Liver (tissue), 3 donors: ENCODE data around the gene CDH4.

Experiments used
- ATF3 ChIP-seq: IDR thresholded peaks from 2 replicates; pipeline ENCODE4 v1.6.1; 2016; ENCODE audit warnings: antibody characterized with exemption
- EGR1 ChIP-seq, 2 donors: IDR thresholded peaks; 2 replicates each; pipeline ENCODE4 v1.6.1; 2016 to 2018; ENCODE audit warnings: antibody characterized with exemption in 2 of 2, low read depth in 2 of 2
- FOXA1 ChIP-seq: IDR thresholded peaks from 2 replicates; pipeline ENCODE4 v1.6.1; 2016; ENCODE audit warnings: antibody characterized with exemption
- GABPA ChIP-seq, 2 donors: IDR thresholded peaks in 1 of 2; conservative IDR thresholded peaks in 1 of 2; 2 replicates each; pipeline ENCODE4 v1.6.1; 2016; ENCODE audit warnings: antibody characterized with exemption in 2 of 2, mild to moderate bottlenecking in 1 of 2, moderate library complexity in 1 of 2
- JUND ChIP-seq, 2 donors: IDR thresholded peaks; 2 replicates each; pipeline ENCODE4 v1.6.1; 2016; ENCODE audit warnings: antibody characterized with exemption in 2 of 2
- MAX ChIP-seq: IDR thresholded peaks from 2 replicates; pipeline ENCODE4 v1.6.1; 2016; ENCODE audit warnings: antibody characterized with exemption
- REST ChIP-seq: IDR thresholded peaks from 2 replicates; pipeline ENCODE4 v1.6.1; 2016; ENCODE audit warnings: antibody characterized with exemption, mild to moderate bottlenecking
- SP1 ChIP-seq: IDR thresholded peaks from 2 replicates; pipeline ENCODE4 v1.6.1; 2018; ENCODE audit warnings: antibody characterized with exemption, mild to moderate bottlenecking
- TAF1 ChIP-seq: conservative IDR thresholded peaks from 2 replicates; pipeline ENCODE4 v1.6.1; 2016; ENCODE audit warnings: antibody characterized with exemption, mild to moderate bottlenecking
- ZBTB33 ChIP-seq: IDR thresholded peaks from 2 replicates; pipeline ENCODE4 v1.6.1; 2016; ENCODE audit warnings: antibody characterized with exemption
- TF ChIP-seq, protein P1 (sequence below): fragments of 150-350 bp; IDR thresholded peaks from 2 replicates; pipeline ENCODE4 v1.5.1; 2017; ENCODE audit warnings: improper control_type of control experiment, low read depth, low read length; ENCODE audit not compliant: missing input control
- donor health status: healthy.
- donor health status: healthy.

GRCh38 chr20:61643656-61644377 lies 391.8 kb downstream of the CDH4 start:
- TF ChIP-seq, protein P1, sequence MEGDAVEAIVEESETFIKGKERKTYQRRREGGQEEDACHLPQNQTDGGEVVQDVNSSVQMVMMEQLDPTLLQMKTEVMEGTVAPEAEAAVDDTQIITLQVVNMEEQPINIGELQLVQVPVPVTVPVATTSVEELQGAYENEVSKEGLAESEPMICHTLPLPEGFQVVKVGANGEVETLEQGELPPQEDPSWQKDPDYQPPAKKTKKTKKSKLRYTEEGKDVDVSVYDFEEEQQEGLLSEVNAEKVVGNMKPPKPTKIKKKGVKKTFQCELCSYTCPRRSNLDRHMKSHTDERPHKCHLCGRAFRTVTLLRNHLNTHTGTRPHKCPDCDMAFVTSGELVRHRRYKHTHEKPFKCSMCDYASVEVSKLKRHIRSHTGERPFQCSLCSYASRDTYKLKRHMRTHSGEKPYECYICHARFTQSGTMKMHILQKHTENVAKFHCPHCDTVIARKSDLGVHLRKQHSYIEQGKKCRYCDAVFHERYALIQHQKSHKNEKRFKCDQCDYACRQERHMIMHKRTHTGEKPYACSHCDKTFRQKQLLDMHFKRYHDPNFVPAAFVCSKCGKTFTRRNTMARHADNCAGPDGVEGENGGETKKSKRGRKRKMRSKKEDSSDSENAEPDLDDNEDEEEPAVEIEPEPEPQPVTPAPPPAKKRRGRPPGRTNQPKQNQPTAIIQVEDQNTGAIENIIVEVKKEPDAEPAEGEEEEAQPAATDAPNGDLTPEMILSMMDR = no peak
- no peak for TF ChIP-seq REST
- TF ChIP-seq MAX = no peak
- no peak for TF ChIP-seq SP1
- TF ChIP-seq ATF3 = no peak
- no peak for TF ChIP-seq TAF1
- TF ChIP-seq JUND (IDR thresholded peaks at IDR 0.05) = no peak
- TF ChIP-seq ZBTB33 = no peak
- no peak for TF ChIP-seq GABPA (IDR thresholded peaks at IDR 0.05 in 1 of 2, conservative IDR thresholded peaks at IDR 0.05 in 1 of 2)
- TF ChIP-seq EGR1 (IDR thresholded peaks at IDR 0.05; ENCODE audit: low read depth in 2 of 2) = no peak
- TF ChIP-seq FOXA1 = no peak
